GM21825 (cell line): ENCODE data around the gene MALAT1.
A peak's percentile ranks its signal among the peaks of the same experiment; 100 is the strongest.

Experiments used
- ATAC-seq: cut with Tn5 transposase; IDR thresholded peaks from one replicate; pipeline ENCODE4 v1.9.1; 2021; ENCODE audit warnings: mild to moderate bottlenecking, moderate library complexity; ENCODE audit not compliant: unreplicated experiment

MALAT1 gene

GRCh38 chr11:65478388-65479183 lies 20.3 kb upstream of the MALAT1 start:
- no peak for ATAC-seq

DNA sequence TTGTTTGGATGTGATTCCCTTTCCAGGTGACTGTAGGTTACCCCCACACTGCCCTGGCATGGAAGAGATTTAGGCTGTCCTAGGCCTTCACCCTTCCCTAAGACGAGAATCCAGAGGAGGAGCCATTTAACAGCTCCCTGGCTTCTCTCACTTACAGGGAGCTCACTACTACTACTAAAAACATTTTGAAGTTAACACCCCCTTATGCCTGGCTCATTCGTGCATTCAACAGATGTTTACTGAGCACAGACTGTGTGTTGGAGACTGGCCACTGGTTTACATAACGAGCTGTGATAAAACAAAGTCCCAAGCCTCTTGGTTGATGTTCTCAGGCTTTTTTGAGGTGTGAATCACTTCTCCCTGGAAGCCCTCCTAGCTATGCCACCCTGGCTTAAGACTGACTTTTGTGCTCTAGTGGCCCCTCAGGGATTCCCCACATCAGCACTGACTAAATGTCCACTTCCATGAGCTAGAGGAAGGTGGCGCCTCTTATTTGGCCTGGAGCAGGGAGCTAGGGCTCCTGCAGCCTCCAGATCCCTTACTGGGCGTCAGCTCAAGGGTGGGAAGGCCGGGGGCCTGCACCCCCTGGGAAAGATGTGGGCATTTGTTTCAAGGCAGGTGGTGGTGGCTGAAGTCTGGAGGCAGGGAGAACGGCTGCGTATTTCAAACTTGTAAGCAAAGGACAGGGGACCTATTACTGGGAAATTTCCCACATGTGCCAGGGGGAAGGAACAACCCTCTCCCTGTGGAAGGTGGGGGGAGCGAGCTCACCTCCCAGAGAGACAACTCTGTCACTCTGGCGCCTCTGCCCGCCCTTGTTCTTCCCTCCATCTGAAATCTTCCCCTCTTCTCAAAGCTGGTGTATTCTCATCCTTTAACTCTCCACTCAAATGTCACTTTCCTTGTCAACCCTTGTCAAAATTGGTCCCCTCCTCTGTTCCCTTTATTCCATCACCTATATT lies 19.4 kb upstream of the MALAT1 start:
- ATAC-seq: no peak

DNA sequence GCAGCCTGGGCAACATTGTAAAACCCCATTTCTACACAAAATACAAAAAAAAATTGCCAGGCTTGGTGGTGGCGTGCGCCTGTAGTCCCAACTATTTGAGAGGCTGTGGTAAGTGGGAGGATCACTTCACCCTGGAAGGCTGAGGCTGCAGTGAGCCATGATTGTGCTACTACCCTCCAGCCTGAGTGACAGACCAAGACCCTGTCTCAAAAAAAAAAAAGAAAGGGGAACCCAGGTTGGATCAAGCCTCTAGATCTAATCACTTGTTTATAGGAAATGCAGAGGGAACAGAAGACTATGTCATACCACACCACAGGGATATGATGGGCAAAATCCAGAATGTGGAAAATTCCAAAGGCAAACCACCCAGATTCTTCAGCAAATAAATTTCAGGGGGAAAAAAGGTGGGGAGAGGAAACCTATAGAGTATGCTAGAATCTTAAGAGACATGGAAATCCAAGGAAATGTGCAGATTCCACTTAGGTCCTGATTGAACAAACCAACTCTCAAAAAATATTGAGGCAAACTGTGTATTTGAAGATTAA lies 16.5 kb upstream of the MALAT1 start:
- no peak for ATAC-seq

- ATAC-seq: no peak
These were observed 13.0 kb upstream of the MALAT1 start for GRCh38 chr11:65485920-65486219.

- ATAC-seq: no peak
These were observed 12.0 kb upstream of the MALAT1 start for GRCh38 chr11:65486570-65487466.

- peak; percentile 38 for ATAC-seq
These were observed 11.2 kb upstream of the MALAT1 start for GRCh38 chr11:65487467-65488272.

DNA sequence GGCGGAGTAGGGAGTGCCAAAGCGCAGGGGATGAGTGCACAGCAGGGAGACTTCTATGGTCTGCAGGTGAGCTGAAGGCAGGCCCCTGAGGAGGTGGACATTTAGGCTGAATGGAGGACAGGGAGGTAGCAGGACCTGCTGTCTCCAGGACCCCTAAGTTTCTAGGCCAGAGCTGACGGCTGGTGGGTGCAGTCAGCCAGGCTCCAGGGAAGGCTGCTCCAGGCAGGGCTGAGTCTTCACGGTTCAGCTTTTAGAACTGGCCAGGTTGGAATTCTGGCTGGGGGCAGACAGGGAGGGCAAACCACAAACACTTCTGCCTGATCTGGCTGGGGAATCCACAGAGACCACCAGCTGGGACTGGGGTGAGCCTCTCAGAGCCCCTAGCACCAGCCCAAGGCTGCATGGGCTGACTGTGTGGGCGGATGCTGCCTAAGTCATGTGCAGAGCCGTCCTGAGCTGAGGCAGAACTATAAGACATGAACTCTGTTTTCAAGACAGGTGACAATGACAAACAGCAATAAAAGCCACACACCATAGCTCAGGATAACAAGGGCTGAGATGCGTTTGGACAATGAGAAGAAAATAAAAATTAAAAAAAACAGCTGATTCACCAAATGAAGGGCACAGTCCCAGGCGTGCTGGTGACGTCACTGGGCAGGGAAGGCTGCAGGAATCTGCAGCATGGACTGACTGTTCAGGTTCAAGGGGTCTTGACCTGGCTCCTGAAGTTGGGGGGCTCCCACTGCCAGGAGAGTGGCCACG lies 10.4 kb upstream of the MALAT1 start:
- ATAC-seq: no peak

GRCh38 chr11:65489035-65489705 lies 9.7 kb upstream of the MALAT1 start:
- no peak for ATAC-seq

- no peak for ATAC-seq
These were observed 9.0 kb upstream of the MALAT1 start for GRCh38 chr11:65489706-65490320.

DNA sequence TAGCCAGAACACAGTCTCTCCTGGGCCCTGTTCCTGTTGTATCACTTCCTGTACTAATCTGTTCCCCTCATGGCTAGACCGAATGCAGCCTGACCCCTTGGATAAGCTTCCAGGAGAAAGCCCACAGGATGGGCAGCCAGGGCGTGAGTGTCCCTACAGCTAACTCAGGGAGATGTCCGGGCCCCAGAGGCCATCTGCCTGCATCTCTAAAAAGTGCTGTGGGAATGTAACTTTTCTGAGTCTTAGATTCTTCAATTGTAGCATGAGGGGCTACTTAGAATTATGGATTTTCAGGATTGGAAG lies 7.7 kb upstream of the MALAT1 start:
- ATAC-seq: no peak

DNA sequence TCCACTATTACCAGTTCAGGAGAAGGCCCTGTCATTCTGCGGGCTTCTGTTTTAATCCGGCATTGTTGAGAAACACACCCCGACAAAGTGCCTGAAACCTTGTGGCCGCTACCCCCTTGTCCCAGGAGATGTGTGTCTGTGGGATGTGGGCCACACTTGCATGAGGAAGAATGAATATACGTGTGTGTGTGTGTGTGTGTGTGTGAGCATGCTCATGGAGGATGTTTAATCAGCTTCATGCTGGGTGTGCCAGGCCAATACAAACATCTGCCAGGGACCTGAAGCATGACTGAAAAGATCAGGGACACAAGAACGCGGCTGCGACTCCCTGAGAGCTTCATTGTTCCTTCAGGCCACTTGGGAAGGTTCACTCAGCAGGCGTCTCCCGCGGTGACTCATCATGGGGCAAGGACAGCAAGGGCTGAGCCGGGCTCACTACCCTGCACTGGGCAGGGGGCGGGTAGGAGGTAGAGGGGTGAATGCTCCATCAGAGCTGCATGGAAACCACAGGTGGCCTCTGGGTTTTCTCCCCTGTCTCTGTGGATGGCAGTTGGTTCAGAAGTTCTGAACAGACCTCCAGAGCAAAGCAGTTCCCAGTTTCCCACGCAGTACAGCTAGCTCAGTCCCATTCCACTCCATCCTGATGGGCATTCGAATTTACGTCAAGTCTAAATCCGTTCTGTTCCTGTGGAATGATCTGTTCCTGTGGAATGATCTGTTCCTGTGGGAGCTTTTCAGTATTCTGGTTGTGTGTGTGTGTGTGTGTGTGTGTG lies 7.0 kb upstream of the MALAT1 start:
- ATAC-seq: no peak

- ATAC-seq: no peak
These were observed 6.5 kb upstream of the MALAT1 start for GRCh38 chr11:65492387-65492636.

- peak; percentile 22 for ATAC-seq
These were observed 6.0 kb upstream of the MALAT1 start for GRCh38 chr11:65492637-65493366.

DNA sequence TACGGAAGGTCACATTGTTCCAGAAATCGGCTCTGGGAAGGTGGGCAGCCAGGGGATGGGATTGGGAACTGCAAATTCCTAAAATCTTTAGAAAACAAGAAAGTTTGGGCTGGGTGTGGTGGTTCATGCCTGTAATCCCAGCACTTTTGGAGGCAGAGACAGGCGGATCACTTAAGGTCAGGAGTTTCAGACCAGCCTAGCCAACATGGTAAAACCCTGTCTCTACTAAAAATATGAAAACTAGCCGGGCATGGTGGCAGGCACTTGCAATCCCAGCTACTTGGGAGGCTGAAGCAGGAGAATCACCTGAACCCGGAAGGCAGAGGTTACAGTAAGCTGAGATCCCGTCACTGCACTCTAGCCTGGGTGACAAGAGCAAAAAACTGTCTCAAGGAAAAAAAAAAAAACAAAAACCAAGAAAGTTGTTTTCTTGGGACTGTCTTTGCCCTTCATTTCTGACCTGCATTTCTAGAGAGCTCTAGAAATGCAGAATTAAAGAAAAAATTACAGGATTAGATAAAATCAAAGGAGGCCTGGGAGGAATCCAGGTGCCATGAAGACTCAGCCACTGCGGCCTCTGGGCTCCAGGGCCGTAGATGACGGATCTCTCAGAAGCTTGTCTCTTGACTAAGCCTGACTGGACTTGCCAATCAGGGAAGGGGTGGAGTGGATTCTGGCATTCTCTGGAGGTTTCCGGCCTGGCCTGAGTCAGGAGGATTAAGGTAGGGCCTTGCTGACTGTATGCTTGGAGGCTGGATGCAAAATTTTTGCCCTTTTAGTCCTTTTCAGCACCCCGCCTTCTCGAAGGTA lies 5.3 kb upstream of the MALAT1 start:
- ATAC-seq: no peak

DNA sequence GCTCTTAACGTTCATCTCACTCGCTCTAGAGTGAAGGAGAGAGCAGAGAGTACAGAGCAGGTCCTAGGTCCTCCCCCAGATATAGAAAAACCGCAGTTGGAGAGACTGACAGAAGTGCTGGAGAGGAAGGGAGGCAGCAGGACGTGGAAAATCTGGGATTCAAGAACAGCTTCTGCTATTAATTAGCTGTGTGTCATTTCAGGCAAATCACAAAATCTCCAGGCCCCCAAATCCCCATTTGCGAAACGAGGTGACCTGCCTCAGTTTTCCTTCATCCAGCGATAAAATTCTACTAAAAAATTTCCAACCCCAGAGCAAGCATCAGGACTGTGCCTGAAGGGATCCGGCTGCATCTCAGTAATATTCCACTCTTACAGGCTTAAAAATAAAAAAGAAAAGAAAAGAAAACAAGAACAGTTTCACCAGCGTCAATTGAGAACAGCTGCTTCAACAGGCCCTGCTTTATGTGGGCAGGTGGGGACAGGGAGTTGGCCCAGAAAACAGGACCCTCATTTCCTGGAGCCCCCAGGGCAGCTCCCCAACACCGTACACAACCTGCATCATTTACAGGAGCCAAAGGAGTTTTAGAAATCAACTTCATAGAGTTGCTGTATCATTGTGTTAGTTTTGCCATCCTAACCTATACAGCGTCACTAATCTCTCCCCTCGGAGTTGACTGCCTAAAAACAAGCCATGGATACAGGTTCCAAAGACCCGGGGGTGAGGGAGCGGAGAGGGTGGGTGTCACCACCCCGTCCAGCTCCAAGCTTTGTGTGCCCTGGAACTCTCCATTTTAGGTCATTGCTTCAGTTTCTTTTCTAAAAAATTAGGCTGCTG lies 2.3 kb upstream of the MALAT1 start:
- ATAC-seq: no peak
